ENCODE data around the gene RTL1. TPM values are rescaled to one million over a fixed set of nuclear protein-coding genes. Genes with fewer than 3 reads are reported as not detected.

Gene RTL1
- total RNA-seq = not detected
- under 1 TPM; 0.06 to 0.20 (median 0.10) TPM for polyA plus RNA-seq (ENCODE audit: insufficient read length in 6 of 6)
- long read RNA-seq, donor 1, full-length matches to known transcripts = 1 of 1 reads
- long read RNA-seq, donor 1, partial matches to known transcripts = 0 of 1 reads
- long read RNA-seq, donor 1, other reads (novel, unspliced or antisense) = 0 of 1 reads
- long read RNA-seq, donor 2 = 0 reads
- long read RNA-seq, donor 3 = 0 reads
- long read RNA-seq, donor 4 = 0 reads
- long read RNA-seq, donor 5, full-length matches to known transcripts = 1 of 1 reads
- long read RNA-seq, donor 5, partial matches to known transcripts = 0 of 1 reads
- long read RNA-seq, donor 5, other reads (novel, unspliced or antisense) = 0 of 1 reads
- long read RNA-seq, donor 6 = 0 reads
- long read RNA-seq, donor 7 = 0 reads
- long read RNA-seq, donor 8, full-length matches to known transcripts = 1 of 1 reads
- long read RNA-seq, donor 8, partial matches to known transcripts = 0 of 1 reads
- long read RNA-seq, donor 8, other reads (novel, unspliced or antisense) = 0 of 1 reads
- long read RNA-seq, donor 9 = 0 reads
- long read RNA-seq, donor 10 = 0 reads
- long read RNA-seq, donor 11 = 0 reads
- long read RNA-seq, donor 12, full-length matches to known transcripts = 1 of 1 reads
- long read RNA-seq, donor 12, partial matches to known transcripts = 0 of 1 reads
- long read RNA-seq, donor 12, other reads (novel, unspliced or antisense) = 0 of 1 reads

DNA sequence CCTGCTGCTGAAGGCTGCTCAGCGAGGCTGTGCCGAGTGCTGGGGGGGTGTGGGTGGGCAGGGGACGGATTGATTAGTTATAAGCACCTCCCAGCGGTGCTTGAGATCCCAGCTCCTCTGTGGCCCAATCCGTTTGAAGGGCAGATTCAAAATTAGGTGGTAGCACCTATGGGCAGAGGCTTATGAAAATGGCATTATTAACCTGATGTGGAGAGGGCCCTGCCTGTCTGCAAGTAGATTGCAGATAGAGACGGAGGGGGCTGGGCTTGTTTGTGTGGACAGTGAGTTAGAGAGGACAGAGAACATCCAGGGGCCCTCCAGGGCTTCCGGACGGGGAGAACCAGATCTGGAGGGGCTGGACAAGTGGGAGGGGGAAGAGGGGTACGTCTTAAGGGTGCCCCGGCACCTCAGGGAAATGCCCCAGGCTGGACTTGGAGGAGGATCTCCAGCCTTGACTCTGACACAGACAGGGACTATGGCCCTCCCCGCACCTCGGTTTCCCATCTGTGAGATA lies at the start of gene RTL1:
Gene RTL1 (minus strand): TSS at position 51 of the 514 bp plus-strand sequence. CDS start 18,934 bp downstream, outside the sequence.
- no peak within 1 kb of the TSS for H3K4me3 ChIP-seq
- no peak within 1 kb of the TSS for H3K27ac ChIP-seq
- H3K36me3 ChIP-seq = no peaks in the 10 kb centered on the region
- H3K27me3 ChIP-seq = peaks cover 24 to 87% of the 10 kb centered on the region in 2 donors
- H3K9me3 ChIP-seq = no peaks in the 10 kb centered on the region
- H3K4me1 ChIP-seq = peaks cover 0 to 9% of the 10 kb centered on the region in 2 donors
- intact Hi-C loops (cut with DNase I) = no loop called here
- ATAC-seq (no peak), DNase-seq (peak in 1 of 4 donors; percentile 19)
- TF ChIP-seq, protein P1, sequence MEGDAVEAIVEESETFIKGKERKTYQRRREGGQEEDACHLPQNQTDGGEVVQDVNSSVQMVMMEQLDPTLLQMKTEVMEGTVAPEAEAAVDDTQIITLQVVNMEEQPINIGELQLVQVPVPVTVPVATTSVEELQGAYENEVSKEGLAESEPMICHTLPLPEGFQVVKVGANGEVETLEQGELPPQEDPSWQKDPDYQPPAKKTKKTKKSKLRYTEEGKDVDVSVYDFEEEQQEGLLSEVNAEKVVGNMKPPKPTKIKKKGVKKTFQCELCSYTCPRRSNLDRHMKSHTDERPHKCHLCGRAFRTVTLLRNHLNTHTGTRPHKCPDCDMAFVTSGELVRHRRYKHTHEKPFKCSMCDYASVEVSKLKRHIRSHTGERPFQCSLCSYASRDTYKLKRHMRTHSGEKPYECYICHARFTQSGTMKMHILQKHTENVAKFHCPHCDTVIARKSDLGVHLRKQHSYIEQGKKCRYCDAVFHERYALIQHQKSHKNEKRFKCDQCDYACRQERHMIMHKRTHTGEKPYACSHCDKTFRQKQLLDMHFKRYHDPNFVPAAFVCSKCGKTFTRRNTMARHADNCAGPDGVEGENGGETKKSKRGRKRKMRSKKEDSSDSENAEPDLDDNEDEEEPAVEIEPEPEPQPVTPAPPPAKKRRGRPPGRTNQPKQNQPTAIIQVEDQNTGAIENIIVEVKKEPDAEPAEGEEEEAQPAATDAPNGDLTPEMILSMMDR (IDR thresholded peaks at IDR 0.05) = no peak

DNA sequence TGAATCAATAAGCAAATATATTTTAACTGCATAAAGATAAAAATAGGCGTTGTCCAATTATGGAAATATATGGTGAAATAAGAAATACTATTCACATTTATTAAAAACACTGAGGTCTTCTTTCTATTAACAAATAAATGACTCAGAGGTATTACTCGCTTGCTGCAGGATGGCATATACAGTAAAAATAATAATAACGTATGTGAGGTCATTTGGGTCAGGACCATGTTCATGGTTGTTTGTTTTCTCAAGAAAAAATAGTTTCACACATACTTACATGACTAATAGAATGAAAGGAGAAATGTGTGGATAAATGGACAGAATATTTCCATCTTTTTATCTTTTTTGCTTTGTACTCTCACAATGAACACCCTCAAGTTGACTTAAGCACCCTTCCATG lies 46.5 kb upstream of the RTL1 start:
- Histone ChIP-seq H3K4me1 (no peaks in the 10 kb centered on the region), H3K4me3 (no peak overlapping the region), H3K36me3 (no peaks in the 10 kb centered on the region), H3K27ac (no peak overlapping the region), H3K9me3 (no peaks in the 10 kb centered on the region), H3K27me3 (no peaks in the 10 kb centered on the region)
- TF ChIP-seq, protein P1 (IDR thresholded peaks at IDR 0.05) = no peak
- no peak for ATAC-seq
- DNase-seq = no peak
- intact Hi-C loops (cut with DNase I) = no loop called here

DNA sequence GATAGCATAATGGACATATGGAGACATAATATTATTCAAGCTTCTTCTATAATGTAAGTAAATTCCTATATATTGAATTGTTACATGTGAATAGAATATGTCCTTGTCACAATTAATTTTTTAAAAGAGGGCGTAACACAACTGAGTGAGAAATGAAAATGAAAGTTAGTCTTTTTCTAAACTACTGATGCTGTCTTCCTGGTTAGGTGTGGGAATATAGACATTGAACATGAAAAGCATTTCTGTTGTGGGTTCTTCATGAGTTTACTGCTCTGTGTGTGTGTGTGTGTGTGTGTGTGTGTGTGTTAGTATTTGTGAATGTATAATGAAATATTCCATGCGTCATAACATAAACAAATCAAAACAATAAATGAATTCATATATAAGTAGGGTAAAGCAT lies 40.5 kb upstream of the RTL1 start:
- no peak overlapping the region for H3K4me3 ChIP-seq
- H3K9me3 ChIP-seq = no peaks in the 10 kb centered on the region
- TF ChIP-seq, protein P1 (IDR thresholded peaks at IDR 0.05) = no peak
- no peak for ATAC-seq
- no peaks in the 10 kb centered on the region for H3K27me3 ChIP-seq
- intact Hi-C loops (cut with DNase I) = no loop called here
- H3K4me1 ChIP-seq = no peaks in the 10 kb centered on the region
- no peak overlapping the region for H3K27ac ChIP-seq
- no peaks in the 10 kb centered on the region for H3K36me3 ChIP-seq
- no peak for DNase-seq

DNA sequence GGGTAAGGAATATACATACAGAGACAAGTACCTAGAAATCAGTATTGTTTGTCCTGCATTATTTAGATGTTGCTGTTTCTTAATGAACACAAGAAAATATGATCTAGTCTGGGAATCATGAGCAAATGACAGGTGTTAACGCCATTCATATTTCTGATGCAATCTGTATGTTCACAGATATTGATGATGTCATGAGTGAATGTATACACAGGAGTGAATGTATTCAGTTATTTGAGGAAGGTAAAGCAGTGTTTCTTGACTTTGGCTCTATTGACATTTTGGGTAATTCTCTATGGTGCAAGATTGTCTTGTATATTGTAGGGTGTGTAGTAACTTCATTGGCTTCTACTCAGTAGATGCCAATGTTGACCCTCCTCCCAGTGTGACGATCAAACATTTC lies 26.7 kb upstream of the RTL1 start:
- no peak for DNase-seq
- H3K27me3 ChIP-seq = no peaks in the 10 kb centered on the region
- H3K27ac ChIP-seq = no peak overlapping the region
- H3K4me3 ChIP-seq = no peak overlapping the region
- H3K9me3 ChIP-seq = peaks cover 0 to 6% of the 10 kb centered on the region in 2 donors
- no peaks in the 10 kb centered on the region for H3K4me1 ChIP-seq
- TF ChIP-seq, protein P1 (IDR thresholded peaks at IDR 0.05) = no peak
- no peak for ATAC-seq
- no peaks in the 10 kb centered on the region for H3K36me3 ChIP-seq
- intact Hi-C loops (cut with DNase I) = no loop called here

DNA sequence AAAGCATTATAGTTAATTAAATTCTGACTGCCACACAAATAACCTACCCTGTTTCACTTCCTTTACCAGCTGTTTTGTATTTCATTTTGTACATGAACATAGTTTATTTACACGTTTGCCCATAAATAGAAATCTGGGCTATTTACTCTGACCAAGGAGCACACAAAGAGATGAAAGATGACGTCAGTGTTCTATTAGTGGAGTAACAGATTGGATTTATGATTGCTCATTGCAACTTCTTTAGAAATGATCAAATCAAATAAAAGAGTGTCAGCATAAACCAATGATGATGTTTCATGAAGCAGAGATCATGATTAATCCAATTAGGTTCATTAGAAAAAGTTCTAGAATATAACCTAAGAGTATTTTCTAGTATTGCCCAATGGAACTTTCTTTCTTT lies 12.0 kb upstream of the RTL1 start:
- ATAC-seq (no peak), DNase-seq (no peak)
- no peaks in the 10 kb centered on the region for H3K4me1 ChIP-seq
- H3K27me3 ChIP-seq = peaks cover 0 to 9% of the 10 kb centered on the region in 2 donors
- TF ChIP-seq, protein P1 (IDR thresholded peaks at IDR 0.05) = no peak
- H3K4me3 ChIP-seq = no peak overlapping the region
- no peak overlapping the region for H3K27ac ChIP-seq
- H3K36me3 ChIP-seq = no peaks in the 10 kb centered on the region
- H3K9me3 ChIP-seq = no peaks in the 10 kb centered on the region
- intact Hi-C loops (cut with DNase I) = no loop called here
